GM23338 (cell line): ENCODE results near the gene KIF1A. TPM values are rescaled to one million over a fixed set of nuclear protein-coding genes. Genes with fewer than 3 reads are reported as not detected.

ENCODE experiments used
- ATAC-seq: fragments of 200-7000 bp; cut with Tn5 transposase; 3 replicates; pipeline ENCODE4 v1.9.1; 2020
- DNase-seq: peaks from one replicate; pipeline ENCODE4 v3.0.0-alpha.2; 2015; ENCODE audit warnings: low spot score
- H2AFZ ChIP-seq: fragments of 200-600 bp; sonication (generic); 2 replicates; pipeline ENCODE4 v1.8.0; 2016; ENCODE audit warnings: antibody characterized with exemption, mild to moderate bottlenecking, moderate library complexity
- H3F3A ChIP-seq: fragments of 200-600 bp; sonication (generic); replicated peaks from 2 replicates; pipeline ENCODE4 v1.8.0; 2017; ENCODE audit warnings: antibody characterized with exemption, mixed run types, low read depth
- H3K27ac ChIP-seq: fragments of 200-600 bp; sonication (generic); 2 replicates; pipeline ENCODE4 v1.6.1; 2016; ENCODE audit warnings: low read depth
- H3K27me3 ChIP-seq: fragments of 200-600 bp; sonication (generic); 2 replicates; pipeline ENCODE4 v1.8.0; 2016; ENCODE audit warnings: mild to moderate bottlenecking, mixed run types, moderate library complexity; ENCODE audit not compliant: insufficient read depth
- H3K36me3 ChIP-seq: fragments of 200-600 bp; sonication (generic); 2 replicates; pipeline ENCODE4 v1.8.0; 2016; ENCODE audit warnings: mild to moderate bottlenecking; ENCODE audit not compliant: insufficient read depth
- H3K4me1 ChIP-seq: fragments of 200-600 bp; sonication (generic); 2 replicates; pipeline ENCODE4 v1.8.0; 2016; ENCODE audit warnings: mild to moderate bottlenecking, moderate library complexity; ENCODE audit not compliant: insufficient read depth
- H3K4me2 ChIP-seq: fragments of 200-600 bp; sonication (generic); 2 replicates; pipeline ENCODE4 v1.7.1; 2017; ENCODE audit warnings: mixed run types
- H3K4me3 ChIP-seq: fragments of 200-600 bp; sonication (generic); 2 replicates; pipeline ENCODE4 v1.6.1; 2016; ENCODE audit warnings: mixed run types
- H3K79me2 ChIP-seq: fragments of 200-600 bp; sonication (generic); replicated peaks from 2 replicates; pipeline ENCODE4 v1.8.0; 2017; ENCODE audit warnings: mild to moderate bottlenecking; ENCODE audit not compliant: insufficient read depth
- H3K9me2 ChIP-seq: fragments of 200-600 bp; sonication (generic); 2 replicates; pipeline ENCODE4 v1.8.0; 2017; ENCODE audit not compliant: insufficient read depth
- H4K20me1 ChIP-seq: fragments of 200-600 bp; sonication (generic); replicated peaks from 2 replicates; pipeline ENCODE4 v1.8.0; 2017; ENCODE audit warnings: mild to moderate bottlenecking; ENCODE audit not compliant: insufficient read depth
- H3K27ac Mint-ChIP-seq: 2 replicates; pipeline ENCODE4 v1.8.0; 2020; ENCODE audit warnings: inconsistent platforms, mild to moderate bottlenecking, moderate library complexity, mixed read lengths
- H3K27me3 Mint-ChIP-seq: 3 replicates; pipeline ENCODE4 v1.8.0; 2022; ENCODE audit warnings: low read depth, mild to moderate bottlenecking, moderate library complexity, mixed read lengths, inconsistent platforms; ENCODE audit not compliant: insufficient read depth, poor library complexity
- H3K36me3 Mint-ChIP-seq: 3 replicates; pipeline ENCODE4 v1.8.0; 2021; ENCODE audit warnings: low read depth, mild to moderate bottlenecking, inconsistent platforms, moderate library complexity, mixed read lengths
- H3K4me1 Mint-ChIP-seq: 3 replicates; pipeline ENCODE4 v1.8.0; 2020; ENCODE audit warnings: mild to moderate bottlenecking, inconsistent platforms, mixed read lengths
- H3K4me3 Mint-ChIP-seq: 3 replicates; pipeline ENCODE4 v1.8.0; 2021; ENCODE audit warnings: moderate library complexity, mild to moderate bottlenecking, inconsistent platforms, mixed read lengths
- H3K9me3 Mint-ChIP-seq: 3 replicates; pipeline ENCODE4 v1.8.0; 2020; ENCODE audit warnings: moderate library complexity, mild to moderate bottlenecking, inconsistent platforms, mixed read lengths
- CREB1 ChIP-seq: fragments of 250-450 bp; sonication (Bioruptor Pico); IDR thresholded peaks from 2 replicates; pipeline ENCODE4 v1.5.0; 2020; ENCODE audit warnings: low read depth, mild to moderate bottlenecking, moderate library complexity
- EZH2 ChIP-seq: fragments of 200-600 bp; sonication (generic); IDR thresholded peaks from one replicate; pipeline ENCODE4 v1.8.0; 2017; ENCODE audit warnings: antibody characterized with exemption, mild to moderate bottlenecking, low read depth; ENCODE audit not compliant: unreplicated experiment
- EZH2phosphoT487 ChIP-seq: fragments of 200-600 bp; sonication (generic); IDR thresholded peaks from one replicate; pipeline ENCODE4 v1.8.1; 2018; ENCODE audit warnings: antibody characterized with exemption; ENCODE audit not compliant: unreplicated experiment
- JUNB ChIP-seq: IDR thresholded peaks from one replicate; pipeline ENCODE4 v1.6.1; 2016; ENCODE audit warnings: antibody characterized with exemption; ENCODE audit not compliant: unreplicated experiment
- NANOG ChIP-seq: IDR thresholded peaks from 2 replicates; pipeline ENCODE4 v1.6.1; 2016; ENCODE audit warnings: antibody characterized with exemption, borderline replicate concordance
- POLR2AphosphoS5 ChIP-seq: IDR thresholded peaks from 2 replicates; pipeline ENCODE4 v1.6.1; 2016; ENCODE audit warnings: antibody characterized with exemption, low read depth
- STAT1 ChIP-seq: IDR thresholded peaks from one replicate; pipeline ENCODE4 v1.6.1; 2016; ENCODE audit warnings: antibody characterized with exemption; ENCODE audit not compliant: unreplicated experiment
- ZNF114 ChIP-seq: fragments of 250-450 bp; sonication (Bioruptor Pico); IDR thresholded peaks from 2 replicates; pipeline ENCODE4 v1.5.0; 2020; ENCODE audit warnings: mild to moderate bottlenecking, moderate library complexity
- ZNF331 ChIP-seq: fragments of 250-450 bp; sonication (Bioruptor Pico); IDR thresholded peaks from 2 replicates; pipeline ENCODE4 v1.5.0; 2020; ENCODE audit warnings: low read depth, mild to moderate bottlenecking, moderate library complexity
- polyA plus RNA-seq: library from polyadenylated mRNA; unstranded; fragments of >200 nt; fragmentation: Nextera tagmentation; extraction: Ambion mirVana; gene quantifications from 2 replicates; pipeline ENCODE4 v1.2.1, GENCODE V29; 2016
- total RNA-seq: library from RNA; depleted of rRNA; stranded (reverse); fragments of >200 nt; shearing (Covaris generic); gene quantifications from 2 replicates; pipeline ENCODE4 v1.2.3, GENCODE V29; 2014
- TF ChIP-seq, protein P1 (sequence below), 2 experiments: fragments of 200-600 bp in 1 of 2; sonication (generic) in 1 of 2; conservative IDR thresholded peaks; 2 replicates each; pipeline versions ENCODE4 v1.5.1 to v1.6.1; 2016 to 2017; ENCODE audit warnings: antibody characterized with exemption in 2 of 2, low read depth in 2 of 2, mild to moderate bottlenecking in 2 of 2, moderate library complexity in 1 of 2
- TF ChIP-seq, protein P2 (sequence below): fragments of 250-450 bp; sonication (Bioruptor Pico); IDR thresholded peaks from 2 replicates; pipeline ENCODE4 v1.5.0; 2020; ENCODE audit warnings: mild to moderate bottlenecking, moderate library complexity
- TF ChIP-seq, protein P3 (sequence below): IDR thresholded peaks from 2 replicates; pipeline ENCODE4 v1.6.1; 2016; ENCODE audit warnings: antibody characterized with exemption
- TF ChIP-seq, protein P4 (sequence below): IDR thresholded peaks from one replicate; pipeline ENCODE4 v1.6.1; 2018; ENCODE audit warnings: antibody characterized with exemption; ENCODE audit not compliant: unreplicated experiment

The KIF1A gene
- total and polyA plus RNA-seq, 2 experiments from 2014 or later = 169 to 214 TPM

DNA sequence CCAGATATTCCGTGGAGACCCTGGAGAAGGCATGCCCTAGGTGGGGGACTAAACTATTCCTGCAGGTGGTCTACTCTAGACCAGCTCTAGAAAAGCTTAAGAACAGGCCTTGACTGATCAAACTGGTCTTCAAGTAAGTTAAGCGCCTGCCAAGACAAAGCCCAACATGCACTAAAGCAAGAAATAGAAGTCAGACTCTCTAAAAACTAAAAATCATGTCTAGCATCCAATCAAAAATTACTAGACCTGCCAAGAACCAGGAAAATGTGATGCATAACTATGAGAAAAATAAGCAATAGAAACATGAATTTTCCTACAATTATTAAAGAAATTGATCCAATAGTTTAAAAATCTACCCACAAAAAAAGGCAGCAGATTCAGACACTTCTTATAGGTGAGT lies 13.6 kb downstream of the KIF1A start:
- no peak overlapping the region for H3K4me3 Mint-ChIP-seq
- H3K36me3 ChIP-seq = no peaks in the 10 kb centered on the region; the same call in 1 of the 2 replicates
- DNase-seq (no peak), ATAC-seq (no peak)
- H2AFZ ChIP-seq = no peak overlapping the region
- H3K27ac ChIP-seq = 0 out of 2 replicates have a peak overlapping the region, but pooled peaks have one; percentile 11
- H3K4me1 Mint-ChIP-seq = peaks cover 46% of the 10 kb centered on the region
- H3K9me2 ChIP-seq = no peaks in the 10 kb centered on the region
- peaks cover 98% of the 10 kb centered on the region for H3K79me2 ChIP-seq
- 0 out of 2 replicates have a peak, but pooled peaks cover 5% of the 10 kb centered on the region for H3K4me1 ChIP-seq
- no peak overlapping the region for H3K27ac Mint-ChIP-seq
- peaks cover 14% of the 10 kb centered on the region for H3K27me3 Mint-ChIP-seq
- H3K4me2 ChIP-seq = no peak overlapping the region
- H3K9me3 Mint-ChIP-seq = no peaks in the 10 kb centered on the region
- H3K27me3 ChIP-seq = no peaks in the 10 kb centered on the region
- TF ChIP-seq, protein P1, sequence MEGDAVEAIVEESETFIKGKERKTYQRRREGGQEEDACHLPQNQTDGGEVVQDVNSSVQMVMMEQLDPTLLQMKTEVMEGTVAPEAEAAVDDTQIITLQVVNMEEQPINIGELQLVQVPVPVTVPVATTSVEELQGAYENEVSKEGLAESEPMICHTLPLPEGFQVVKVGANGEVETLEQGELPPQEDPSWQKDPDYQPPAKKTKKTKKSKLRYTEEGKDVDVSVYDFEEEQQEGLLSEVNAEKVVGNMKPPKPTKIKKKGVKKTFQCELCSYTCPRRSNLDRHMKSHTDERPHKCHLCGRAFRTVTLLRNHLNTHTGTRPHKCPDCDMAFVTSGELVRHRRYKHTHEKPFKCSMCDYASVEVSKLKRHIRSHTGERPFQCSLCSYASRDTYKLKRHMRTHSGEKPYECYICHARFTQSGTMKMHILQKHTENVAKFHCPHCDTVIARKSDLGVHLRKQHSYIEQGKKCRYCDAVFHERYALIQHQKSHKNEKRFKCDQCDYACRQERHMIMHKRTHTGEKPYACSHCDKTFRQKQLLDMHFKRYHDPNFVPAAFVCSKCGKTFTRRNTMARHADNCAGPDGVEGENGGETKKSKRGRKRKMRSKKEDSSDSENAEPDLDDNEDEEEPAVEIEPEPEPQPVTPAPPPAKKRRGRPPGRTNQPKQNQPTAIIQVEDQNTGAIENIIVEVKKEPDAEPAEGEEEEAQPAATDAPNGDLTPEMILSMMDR (conservative IDR thresholded peaks at IDR 0.05; ENCODE audit: low read depth in 2 of 2) = no peak
- TF ChIP-seq, protein P2, sequence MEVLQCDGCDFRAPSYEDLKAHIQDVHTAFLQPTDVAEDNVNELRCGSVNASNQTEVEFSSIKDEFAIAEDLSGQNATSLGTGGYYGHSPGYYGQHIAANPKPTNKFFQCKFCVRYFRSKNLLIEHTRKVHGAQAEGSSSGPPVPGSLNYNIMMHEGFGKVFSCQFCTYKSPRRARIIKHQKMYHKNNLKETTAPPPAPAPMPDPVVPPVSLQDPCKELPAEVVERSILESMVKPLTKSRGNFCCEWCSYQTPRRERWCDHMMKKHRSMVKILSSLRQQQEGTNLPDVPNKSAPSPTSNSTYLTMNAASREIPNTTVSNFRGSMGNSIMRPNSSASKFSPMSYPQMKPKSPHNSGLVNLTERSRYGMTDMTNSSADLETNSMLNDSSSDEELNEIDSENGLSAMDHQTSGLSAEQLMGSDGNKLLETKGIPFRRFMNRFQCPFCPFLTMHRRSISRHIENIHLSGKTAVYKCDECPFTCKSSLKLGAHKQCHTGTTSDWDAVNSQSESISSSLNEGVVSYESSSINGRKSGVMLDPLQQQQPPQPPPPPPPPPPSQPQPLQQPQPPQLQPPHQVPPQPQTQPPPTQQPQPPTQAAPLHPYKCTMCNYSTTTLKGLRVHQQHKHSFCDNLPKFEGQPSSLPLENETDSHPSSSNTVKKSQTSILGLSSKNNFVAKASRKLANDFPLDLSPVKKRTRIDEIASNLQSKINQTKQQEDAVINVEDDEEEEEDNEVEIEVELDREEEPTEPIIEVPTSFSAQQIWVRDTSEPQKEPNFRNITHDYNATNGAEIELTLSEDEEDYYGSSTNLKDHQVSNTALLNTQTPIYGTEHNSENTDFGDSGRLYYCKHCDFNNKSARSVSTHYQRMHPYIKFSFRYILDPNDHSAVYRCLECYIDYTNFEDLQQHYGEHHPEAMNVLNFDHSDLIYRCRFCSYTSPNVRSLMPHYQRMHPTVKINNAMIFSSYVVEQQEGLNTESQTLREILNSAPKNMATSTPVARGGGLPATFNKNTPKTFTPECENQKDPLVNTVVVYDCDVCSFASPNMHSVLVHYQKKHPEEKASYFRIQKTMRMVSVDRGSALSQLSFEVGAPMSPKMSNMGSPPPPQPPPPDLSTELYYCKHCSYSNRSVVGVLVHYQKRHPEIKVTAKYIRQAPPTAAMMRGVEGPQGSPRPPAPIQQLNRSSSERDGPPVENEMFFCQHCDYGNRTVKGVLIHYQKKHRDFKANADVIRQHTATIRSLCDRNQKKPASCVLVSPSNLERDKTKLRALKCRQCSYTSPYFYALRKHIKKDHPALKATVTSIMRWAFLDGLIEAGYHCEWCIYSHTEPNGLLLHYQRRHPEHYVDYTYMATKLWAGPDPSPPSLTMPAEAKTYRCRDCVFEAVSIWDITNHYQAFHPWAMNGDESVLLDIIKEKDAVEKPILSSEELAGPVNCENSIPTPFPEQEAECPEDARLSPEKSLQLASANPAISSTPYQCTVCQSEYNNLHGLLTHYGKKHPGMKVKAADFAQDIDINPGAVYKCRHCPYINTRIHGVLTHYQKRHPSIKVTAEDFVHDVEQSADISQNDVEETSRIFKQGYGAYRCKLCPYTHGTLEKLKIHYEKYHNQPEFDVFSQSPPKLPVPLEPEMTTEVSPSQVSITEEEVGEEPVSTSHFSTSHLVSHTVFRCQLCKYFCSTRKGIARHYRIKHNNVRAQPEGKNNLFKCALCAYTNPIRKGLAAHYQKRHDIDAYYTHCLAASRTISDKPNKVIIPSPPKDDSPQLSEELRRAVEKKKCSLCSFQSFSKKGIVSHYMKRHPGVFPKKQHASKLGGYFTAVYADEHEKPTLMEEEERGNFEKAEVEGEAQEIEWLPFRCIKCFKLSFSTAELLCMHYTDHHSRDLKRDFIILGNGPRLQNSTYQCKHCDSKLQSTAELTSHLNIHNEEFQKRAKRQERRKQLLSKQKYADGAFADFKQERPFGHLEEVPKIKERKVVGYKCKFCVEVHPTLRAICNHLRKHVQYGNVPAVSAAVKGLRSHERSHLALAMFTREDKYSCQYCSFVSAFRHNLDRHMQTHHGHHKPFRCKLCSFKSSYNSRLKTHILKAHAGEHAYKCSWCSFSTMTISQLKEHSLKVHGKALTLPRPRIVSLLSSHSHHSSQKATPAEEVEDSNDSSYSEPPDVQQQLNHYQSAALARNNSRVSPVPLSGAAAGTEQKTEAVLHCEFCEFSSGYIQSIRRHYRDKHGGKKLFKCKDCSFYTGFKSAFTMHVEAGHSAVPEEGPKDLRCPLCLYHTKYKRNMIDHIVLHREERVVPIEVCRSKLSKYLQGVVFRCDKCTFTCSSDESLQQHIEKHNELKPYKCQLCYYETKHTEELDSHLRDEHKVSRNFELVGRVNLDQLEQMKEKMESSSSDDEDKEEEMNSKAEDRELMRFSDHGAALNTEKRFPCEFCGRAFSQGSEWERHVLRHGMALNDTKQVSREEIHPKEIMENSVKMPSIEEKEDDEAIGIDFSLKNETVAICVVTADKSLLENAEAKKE = no peak
- TF ChIP-seq CREB1 (CRISPR knock-in tag) (no peak), STAT1 (no peak), EZH2 (no peak), ZNF331 (CRISPR knock-in tag) (no peak), EZH2phosphoT487 (no peak), JUNB (no peak), ZNF114 (CRISPR knock-in tag) (no peak), NANOG (no peak), POLR2AphosphoS5 (no peak)
- TF ChIP-seq, protein P3, sequence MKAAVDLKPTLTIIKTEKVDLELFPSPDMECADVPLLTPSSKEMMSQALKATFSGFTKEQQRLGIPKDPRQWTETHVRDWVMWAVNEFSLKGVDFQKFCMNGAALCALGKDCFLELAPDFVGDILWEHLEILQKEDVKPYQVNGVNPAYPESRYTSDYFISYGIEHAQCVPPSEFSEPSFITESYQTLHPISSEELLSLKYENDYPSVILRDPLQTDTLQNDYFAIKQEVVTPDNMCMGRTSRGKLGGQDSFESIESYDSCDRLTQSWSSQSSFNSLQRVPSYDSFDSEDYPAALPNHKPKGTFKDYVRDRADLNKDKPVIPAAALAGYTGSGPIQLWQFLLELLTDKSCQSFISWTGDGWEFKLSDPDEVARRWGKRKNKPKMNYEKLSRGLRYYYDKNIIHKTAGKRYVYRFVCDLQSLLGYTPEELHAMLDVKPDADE = no peak
- TF ChIP-seq, protein P4, sequence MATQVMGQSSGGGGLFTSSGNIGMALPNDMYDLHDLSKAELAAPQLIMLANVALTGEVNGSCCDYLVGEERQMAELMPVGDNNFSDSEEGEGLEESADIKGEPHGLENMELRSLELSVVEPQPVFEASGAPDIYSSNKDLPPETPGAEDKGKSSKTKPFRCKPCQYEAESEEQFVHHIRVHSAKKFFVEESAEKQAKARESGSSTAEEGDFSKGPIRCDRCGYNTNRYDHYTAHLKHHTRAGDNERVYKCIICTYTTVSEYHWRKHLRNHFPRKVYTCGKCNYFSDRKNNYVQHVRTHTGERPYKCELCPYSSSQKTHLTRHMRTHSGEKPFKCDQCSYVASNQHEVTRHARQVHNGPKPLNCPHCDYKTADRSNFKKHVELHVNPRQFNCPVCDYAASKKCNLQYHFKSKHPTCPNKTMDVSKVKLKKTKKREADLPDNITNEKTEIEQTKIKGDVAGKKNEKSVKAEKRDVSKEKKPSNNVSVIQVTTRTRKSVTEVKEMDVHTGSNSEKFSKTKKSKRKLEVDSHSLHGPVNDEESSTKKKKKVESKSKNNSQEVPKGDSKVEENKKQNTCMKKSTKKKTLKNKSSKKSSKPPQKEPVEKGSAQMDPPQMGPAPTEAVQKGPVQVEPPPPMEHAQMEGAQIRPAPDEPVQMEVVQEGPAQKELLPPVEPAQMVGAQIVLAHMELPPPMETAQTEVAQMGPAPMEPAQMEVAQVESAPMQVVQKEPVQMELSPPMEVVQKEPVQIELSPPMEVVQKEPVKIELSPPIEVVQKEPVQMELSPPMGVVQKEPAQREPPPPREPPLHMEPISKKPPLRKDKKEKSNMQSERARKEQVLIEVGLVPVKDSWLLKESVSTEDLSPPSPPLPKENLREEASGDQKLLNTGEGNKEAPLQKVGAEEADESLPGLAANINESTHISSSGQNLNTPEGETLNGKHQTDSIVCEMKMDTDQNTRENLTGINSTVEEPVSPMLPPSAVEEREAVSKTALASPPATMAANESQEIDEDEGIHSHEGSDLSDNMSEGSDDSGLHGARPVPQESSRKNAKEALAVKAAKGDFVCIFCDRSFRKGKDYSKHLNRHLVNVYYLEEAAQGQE = no peak
- peaks cover 71% of the 10 kb centered on the region for H3K36me3 Mint-ChIP-seq
- H3F3A ChIP-seq = no peaks in the 10 kb centered on the region
- H4K20me1 ChIP-seq = peaks cover 63% of the 10 kb centered on the region
- no peak overlapping the region for H3K4me3 ChIP-seq
